ENCODE data around the gene MYO5A.
"Not testable (repeated sequence)": the region's sequence is repeated elsewhere in the genome, so short reads cannot be mapped to it uniquely, and the experiment has no call there.

The MYO5A gene

GRCh38 chr15:52537459-52537858 lies 8.8 kb upstream of the MYO5A start:
- no peak for DNase-seq

GRCh38 chr15:52532427-52532826 lies 3.7 kb upstream of the MYO5A start:
- DNase-seq, result no peak

- DNase-seq, result no peak
These were observed 1.3 kb upstream of the MYO5A start for GRCh38 chr15:52529940-52530339.

- DNase-seq, result no peak
These were observed 753 bp upstream of the MYO5A start for GRCh38 chr15:52529341-52529924.

- DNase-seq, result no peak
These were observed 643 bp downstream of the MYO5A start for GRCh38 chr15:52527911-52528563.

GRCh38 chr15:52527196-52527910 lies 1.3 kb downstream of the MYO5A start:
- no peak for DNase-seq

GRCh38 chr15:52524223-52525136 lies 4.2 kb downstream of the MYO5A start:
- no peak for DNase-seq

GRCh38 chr15:52523647-52524046 lies 5.0 kb downstream of the MYO5A start:
- no peak for DNase-seq

- DNase-seq, result no peak
These were observed 5.5 kb downstream of the MYO5A start for GRCh38 chr15:52523192-52523591.

- DNase-seq, result no peak
These were observed 7.0 kb downstream of the MYO5A start for GRCh38 chr15:52521682-52522081.

- no peak for DNase-seq
These were observed 8.3 kb downstream of the MYO5A start for GRCh38 chr15:52520421-52520820.

- no peak for DNase-seq
These were observed 10.0 kb downstream of the MYO5A start for GRCh38 chr15:52518487-52519371.

- DNase-seq, result no peak
These were observed 11.7 kb downstream of the MYO5A start for GRCh38 chr15:52517014-52517413.

GRCh38 chr15:52515343-52515742 lies 13.3 kb downstream of the MYO5A start:
- no peak for DNase-seq

- no peak for DNase-seq
These were observed 14.2 kb downstream of the MYO5A start for GRCh38 chr15:52514482-52514881.

- DNase-seq, result not testable (repeated sequence)
These were observed 15.8 kb downstream of the MYO5A start for GRCh38 chr15:52512869-52513268.

GRCh38 chr15:52511084-52511483 lies 17.6 kb downstream of the MYO5A start:
- no peak for DNase-seq

GRCh38 chr15:52509500-52510245 lies 19.0 kb downstream of the MYO5A start:
- no peak for DNase-seq

GRCh38 chr15:52506549-52506948 lies 22.1 kb downstream of the MYO5A start:
- DNase-seq, result no peak

GRCh38 chr15:52505151-52505550 lies 23.5 kb downstream of the MYO5A start:
- DNase-seq, result no peak

GRCh38 chr15:52503788-52504496 lies 24.7 kb downstream of the MYO5A start:
- no peak for DNase-seq

Data from NCI-H774 (cell line).